Ammon's horn (tissue), 1 donor: ENCODE results near the gene DUS2.
A peak's percentile ranks its signal among the peaks of the same experiment; 100 is the strongest.

Experiments
- DNase-seq: peaks from one replicate; pipeline ENCODE4 v3.0.0-alpha.2; 2016; ENCODE audit warnings: low spot score

Gene DUS2

DNA sequence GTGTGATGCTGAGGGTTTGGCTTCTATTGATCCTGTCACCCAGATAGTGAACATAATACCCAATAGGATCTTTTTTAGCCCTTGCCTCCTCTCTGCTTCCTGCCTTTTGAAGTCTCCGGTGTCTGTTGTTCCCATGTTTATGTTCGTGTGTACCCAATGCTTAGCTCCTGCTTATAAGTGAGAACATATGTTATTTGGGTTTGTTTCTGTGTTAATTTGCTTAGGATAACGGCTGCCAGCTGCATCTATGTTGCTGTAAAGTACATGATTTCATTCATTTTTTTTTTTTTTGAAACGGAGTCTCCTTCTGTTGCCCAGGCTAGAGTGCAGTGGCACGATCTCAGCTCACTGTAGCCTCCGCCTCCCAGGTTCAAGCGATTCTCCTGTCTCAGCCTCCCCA, 23.0 kb downstream of the DUS2 start:
- DNase-seq: no peak

GRCh38 chr16:68047987-68048386, 24.9 kb downstream of the DUS2 start:
- DNase-seq: no peak

- no peak for DNase-seq
Measured at GRCh38 chr16:68049449-68049848, 26.4 kb downstream of the DUS2 start.

GRCh38 chr16:68055395-68055794, 32.3 kb downstream of the DUS2 start:
- no peak for DNase-seq

- no peak for DNase-seq
Measured at GRCh38 chr16:68059804-68060203, 36.7 kb downstream of the DUS2 start.

GRCh38 chr16:68061396-68061795, 38.3 kb downstream of the DUS2 start:
- DNase-seq: no peak

DNA sequence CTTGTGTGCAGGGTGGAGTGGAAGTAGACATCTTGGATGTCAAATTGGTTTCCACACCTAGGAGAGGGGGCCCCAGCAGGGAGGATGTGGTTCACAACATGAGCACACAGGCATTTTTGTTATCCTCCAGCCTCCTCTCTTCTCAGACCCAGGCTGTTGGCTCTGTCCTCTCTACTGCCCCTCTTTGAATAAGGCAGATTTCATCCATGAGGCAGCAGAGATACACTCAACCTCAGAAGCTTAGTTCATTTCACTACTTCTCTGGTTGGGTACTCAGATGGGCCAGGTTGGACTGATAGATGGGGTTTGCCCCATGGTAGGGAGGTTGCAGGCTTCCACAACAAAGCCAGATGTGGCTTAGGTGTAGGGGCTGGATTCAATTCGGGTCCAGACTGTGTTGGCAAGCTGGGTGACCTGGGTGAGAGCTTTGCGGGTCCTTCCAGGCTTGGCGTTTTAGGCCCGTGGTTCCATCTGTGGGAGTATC, 39.9 kb downstream of the DUS2 start:
- DNase-seq: no peak

DNA sequence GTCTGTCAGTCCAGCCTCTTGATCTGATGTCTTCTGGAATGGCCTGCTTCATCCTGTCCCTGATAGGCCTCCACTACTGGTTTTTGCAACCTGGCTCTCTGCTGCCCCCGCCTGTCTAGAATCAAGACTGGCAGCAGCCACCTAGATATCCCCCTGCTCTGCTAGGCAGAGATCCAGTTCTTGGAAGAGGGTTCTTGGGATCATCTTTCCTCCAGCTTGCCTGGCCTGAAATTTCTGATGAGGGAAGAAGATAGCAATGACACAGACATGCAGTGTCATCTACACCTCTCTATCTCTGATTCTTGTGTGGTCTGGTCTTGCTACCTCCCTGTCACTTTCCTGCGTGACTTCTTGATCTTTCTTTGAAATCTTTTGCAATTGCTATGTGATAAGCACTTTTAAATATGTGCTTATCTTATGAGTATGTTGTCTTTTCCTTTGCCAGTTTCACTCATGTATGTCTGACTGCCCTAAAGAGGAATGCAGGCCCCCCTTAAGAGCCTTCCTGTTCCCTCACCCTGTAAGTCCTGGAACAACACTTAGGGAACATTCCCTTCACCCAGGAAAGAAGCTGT, 41.8 kb downstream of the DUS2 start:
- peak; percentile 70 for DNase-seq

DNA sequence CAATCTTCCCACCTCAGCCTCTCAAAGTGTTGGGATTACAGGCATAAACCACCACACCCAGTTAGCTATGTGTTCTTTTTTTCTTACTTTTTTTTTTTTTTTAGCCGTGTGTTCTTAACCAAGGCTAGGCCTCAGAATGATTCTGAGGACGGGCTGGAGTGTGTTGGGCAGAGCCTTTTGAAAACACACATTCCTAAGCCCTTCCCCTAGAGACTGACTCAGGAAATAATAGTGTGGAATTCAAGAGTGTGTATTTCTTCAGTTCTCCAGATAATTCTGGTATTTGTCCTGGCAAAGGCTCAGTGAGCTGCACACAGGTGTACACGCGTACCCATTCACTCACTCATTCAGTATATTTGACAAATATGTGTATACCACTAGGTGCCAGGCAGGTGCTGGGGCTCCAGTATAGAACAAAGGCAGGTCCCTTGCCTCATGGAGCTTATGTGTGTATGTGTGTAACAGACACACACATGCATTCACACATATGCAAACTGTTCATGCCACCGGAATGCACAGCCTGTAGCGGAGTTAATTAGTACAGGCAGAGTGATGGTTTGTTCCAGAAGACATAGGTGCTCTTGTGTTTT, 42.7 kb downstream of the DUS2 start:
- no peak for DNase-seq

GRCh38 chr16:68066763-68067162, 43.7 kb downstream of the DUS2 start:
- no peak for DNase-seq

GRCh38 chr16:68068926-68069325, 45.8 kb downstream of the DUS2 start:
- no peak for DNase-seq

DNA sequence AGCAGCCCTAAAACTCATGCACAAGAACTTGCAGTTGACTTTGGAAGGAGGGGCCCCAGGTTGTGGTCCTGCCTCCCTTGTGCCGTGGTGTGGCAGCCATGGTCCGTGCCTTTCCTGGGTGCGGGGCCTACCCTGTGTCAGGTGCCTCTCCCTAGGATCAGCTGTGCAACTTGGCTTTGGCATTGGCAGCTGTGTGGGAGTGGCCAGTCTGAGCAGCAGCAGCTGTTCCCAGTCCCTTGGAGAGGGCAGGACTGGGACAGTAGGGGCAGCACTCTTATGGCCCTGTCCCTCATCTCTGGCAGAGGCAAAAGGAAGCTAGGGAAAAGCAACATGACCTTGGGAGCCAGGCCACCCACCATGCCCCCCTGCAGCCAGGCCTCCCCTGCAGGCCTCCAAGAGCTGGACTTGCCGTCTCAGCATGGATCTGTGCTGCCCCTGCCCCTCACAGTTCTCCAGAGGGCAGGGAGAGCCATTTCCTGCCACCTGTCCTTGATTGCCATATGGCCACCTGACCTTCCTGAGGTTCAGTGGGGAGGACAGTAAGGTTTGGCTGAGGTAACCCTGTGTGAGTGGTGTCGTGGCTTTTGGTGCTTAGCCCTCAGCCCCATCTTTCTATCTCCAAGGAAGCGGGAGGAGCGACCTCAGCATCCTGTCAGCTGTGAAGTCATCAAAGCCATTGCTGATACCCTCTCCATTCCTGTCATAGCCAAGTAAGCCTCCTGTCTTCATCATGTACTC, 46.6 kb downstream of the DUS2 start:
- DNase-seq: no peak

GRCh38 chr16:68070249-68070730, 47.2 kb downstream of the DUS2 start:
- no peak for DNase-seq

DNA sequence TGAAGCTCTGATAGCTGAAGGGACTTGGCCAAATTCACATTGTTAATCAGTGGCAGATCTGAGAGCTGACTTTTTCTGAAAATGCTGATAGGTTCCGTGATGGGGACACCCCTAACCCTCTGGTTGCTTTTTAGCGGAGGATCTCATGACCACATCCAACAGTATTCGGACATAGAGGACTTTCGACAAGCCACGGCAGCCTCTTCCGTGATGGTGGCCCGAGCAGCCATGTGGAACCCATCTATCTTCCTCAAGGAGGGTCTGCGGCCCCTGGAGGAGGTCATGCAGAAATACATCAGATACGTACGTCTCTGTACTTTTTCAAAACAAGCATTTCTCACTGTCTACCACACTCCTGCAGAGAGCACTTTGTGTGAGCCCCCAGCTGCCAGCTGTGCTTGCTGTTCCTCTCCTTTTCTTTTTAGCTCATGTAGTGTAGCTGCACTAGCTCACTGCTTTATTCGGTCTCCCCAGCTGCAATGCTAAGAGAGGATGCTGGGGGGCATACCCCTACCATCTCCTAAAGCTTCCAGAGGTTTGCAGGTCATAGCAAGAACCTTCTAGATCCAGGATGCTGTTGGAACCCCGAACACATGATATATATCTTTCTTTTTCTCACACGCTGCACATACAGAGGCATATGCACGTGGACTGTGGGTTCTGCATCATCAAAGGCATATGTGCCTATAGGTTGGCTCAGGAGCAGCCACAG, 47.9 kb downstream of the DUS2 start:
- no peak for DNase-seq

GRCh38 chr16:68071518-68071901, 48.4 kb downstream of the DUS2 start:
- DNase-seq: no peak

- no peak for DNase-seq
Measured at GRCh38 chr16:68072038-68072695, 49.1 kb downstream of the DUS2 start.

- DNase-seq: no peak
Measured at GRCh38 chr16:68073902-68074760, 51.0 kb downstream of the DUS2 start.

DNA sequence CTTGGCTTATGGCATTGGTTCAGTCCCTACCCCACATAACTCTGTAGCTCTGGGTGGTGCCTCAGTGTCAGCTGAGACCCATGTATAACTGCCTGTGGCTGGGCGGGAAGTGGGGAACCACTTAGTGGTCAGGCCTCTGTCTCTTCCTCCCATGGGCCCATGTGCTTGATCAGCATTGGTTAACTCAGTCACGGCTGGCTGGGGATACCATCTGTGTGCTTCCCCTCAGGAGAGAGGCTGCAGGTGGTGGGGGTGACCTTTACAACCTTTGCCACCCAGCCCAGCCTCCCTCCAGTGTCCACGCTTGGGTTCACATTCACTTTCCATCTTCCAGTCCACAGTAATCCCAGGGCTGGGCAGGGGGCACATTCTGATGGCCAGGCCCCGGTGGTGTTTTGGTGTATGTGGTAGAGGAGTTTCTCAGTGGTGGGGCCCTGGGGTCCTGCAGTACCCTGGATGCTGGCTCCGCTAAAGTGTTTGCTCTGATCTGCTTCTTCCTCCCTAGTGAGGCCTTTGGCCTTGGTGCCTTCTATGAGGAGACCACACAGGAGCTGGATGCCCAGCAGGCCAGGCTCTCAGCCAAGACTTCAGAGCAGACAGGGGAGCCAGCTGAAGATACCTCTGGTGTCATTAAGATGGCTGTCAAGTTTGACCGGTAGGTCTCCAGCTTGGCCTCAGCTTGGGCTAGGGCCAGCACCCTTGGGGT, 51.9 kb downstream of the DUS2 start:
- DNase-seq: no peak

- DNase-seq: no peak
Measured at GRCh38 chr16:68075980-68076379, 52.9 kb downstream of the DUS2 start.

DNA sequence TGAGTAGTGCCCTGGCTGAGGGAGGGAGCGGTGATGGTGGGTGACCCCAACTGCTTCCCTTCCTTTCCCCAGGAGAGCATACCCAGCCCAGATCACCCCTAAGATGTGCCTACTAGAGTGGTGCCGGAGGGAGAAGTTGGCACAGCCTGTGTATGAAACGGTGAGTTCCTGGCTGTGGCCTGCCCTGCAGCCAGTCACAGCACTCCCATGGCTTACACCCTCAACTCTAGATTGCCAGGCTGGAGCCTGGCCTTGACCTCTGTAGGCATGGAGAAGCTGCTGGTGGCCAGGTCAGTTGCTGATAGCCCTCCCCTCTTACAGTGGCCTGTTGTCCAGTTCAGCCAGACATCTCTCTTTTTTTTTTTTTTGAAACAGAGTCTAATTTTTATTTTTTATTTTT, 53.5 kb downstream of the DUS2 start:
- no peak for DNase-seq
